Thyroid gland (tissue), 4 donors: ENCODE measurements around the gene PINK1.

ENCODE experiments used
- CTCF ChIP-seq, 6 experiments: fragments of 200-600 bp in 3 of 6; fragments of 450-650 bp in 3 of 6; sonication (generic) in 3 of 6; IDR thresholded peaks; one replicate each; pipeline ENCODE4 v1.5.1; 2016 to 2019; ENCODE audit warnings: antibody characterized with exemption in 6 of 6, mild to moderate bottlenecking in 2 of 6, inconsistent platforms in 1 of 6, moderate library complexity in 1 of 6
- POLR2A ChIP-seq, 2 donors: fragments of 450-650 bp; IDR thresholded peaks; one replicate each; pipeline ENCODE4 v1.6.1; 2017; ENCODE audit warnings: antibody characterized with exemption in 2 of 2, mild to moderate bottlenecking in 2 of 2, moderate library complexity in 1 of 2

DNA sequence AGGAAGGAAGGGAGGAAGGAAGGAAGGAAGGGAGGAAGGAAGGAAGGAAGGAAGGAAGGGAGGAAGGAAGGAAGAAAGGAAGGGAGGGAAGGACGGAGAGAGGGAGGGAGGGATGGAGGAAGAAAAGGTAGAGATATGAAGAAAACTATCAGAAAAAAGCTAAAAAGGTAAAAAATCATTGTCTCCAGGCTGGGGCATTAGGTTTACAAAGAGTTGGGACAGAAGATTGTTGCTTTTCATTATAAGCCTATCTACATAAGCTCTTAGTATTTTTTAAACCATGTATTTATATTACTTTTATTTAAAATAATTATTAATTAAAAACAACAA is 7.2 kb upstream of the PINK1 start:
- no peak for TF ChIP-seq CTCF (IDR thresholded peaks at IDR 0.05)
- TF ChIP-seq POLR2A (IDR thresholded peaks at IDR 0.05): no peak
